Right atrium auricular region (tissue), 2 donors: ENCODE results near the gene MAD1L1. TPM values are rescaled to one million over a fixed set of nuclear protein-coding genes. Genes with fewer than 3 reads are reported as not detected.

ENCODE experiments used
- DNase-seq: peaks from one replicate; pipeline ENCODE4 v3.0.0-alpha.2; 2019; ENCODE audit warnings: low spot score
- H3K27ac ChIP-seq, 2 donors: fragments of 200-600 bp; sonication (generic); 1 replicate in 1 of 2; 2 replicates in 1 of 2; pipeline ENCODE4 v1.5.1; 2016 to 2019
- H3K27me3 ChIP-seq, 2 donors: fragments of 200-600 bp; sonication (generic); one replicate each; pipeline versions ENCODE4 v1.5.1 to v1.6.0; 2017 to 2019
- H3K36me3 ChIP-seq: fragments of 200-600 bp; sonication (generic); one replicate; pipeline ENCODE4 v1.5.1; 2016
- H3K4me1 ChIP-seq, 2 donors: fragments of 200-600 bp; sonication (generic); one replicate each; pipeline versions ENCODE4 v1.5.1 to v1.6.0; 2017 to 2019
- H3K4me3 ChIP-seq, 2 donors: fragments of 200-600 bp; sonication (generic); 1 replicate in 1 of 2; 2 replicates in 1 of 2; pipeline ENCODE4 v1.5.1; 2017 to 2019; ENCODE audit warnings: mild to moderate bottlenecking in 1 of 2, moderate library complexity in 1 of 2
- H3K9me3 ChIP-seq, 2 donors: fragments of 200-600 bp; sonication (generic); one replicate each; pipeline ENCODE4 v1.5.1; 2019
- CTCF ChIP-seq, 2 donors: fragments of 200-600 bp; sonication (generic); IDR thresholded peaks; one replicate each; pipeline ENCODE4 v1.5.1; 2019; ENCODE audit warnings: antibody characterized with exemption in 2 of 2
- total RNA-seq, 2 donors: library from RNA; depleted of rRNA; stranded (reverse); fragments of >200 nt; gene quantifications; one replicate each; pipeline ENCODE4 v1.1.0, GENCODE V29; 2016

MAD1L1 gene
- total RNA-seq, 2 donors from 2014 or later, result 13.3 to 31.9 TPM

DNA sequence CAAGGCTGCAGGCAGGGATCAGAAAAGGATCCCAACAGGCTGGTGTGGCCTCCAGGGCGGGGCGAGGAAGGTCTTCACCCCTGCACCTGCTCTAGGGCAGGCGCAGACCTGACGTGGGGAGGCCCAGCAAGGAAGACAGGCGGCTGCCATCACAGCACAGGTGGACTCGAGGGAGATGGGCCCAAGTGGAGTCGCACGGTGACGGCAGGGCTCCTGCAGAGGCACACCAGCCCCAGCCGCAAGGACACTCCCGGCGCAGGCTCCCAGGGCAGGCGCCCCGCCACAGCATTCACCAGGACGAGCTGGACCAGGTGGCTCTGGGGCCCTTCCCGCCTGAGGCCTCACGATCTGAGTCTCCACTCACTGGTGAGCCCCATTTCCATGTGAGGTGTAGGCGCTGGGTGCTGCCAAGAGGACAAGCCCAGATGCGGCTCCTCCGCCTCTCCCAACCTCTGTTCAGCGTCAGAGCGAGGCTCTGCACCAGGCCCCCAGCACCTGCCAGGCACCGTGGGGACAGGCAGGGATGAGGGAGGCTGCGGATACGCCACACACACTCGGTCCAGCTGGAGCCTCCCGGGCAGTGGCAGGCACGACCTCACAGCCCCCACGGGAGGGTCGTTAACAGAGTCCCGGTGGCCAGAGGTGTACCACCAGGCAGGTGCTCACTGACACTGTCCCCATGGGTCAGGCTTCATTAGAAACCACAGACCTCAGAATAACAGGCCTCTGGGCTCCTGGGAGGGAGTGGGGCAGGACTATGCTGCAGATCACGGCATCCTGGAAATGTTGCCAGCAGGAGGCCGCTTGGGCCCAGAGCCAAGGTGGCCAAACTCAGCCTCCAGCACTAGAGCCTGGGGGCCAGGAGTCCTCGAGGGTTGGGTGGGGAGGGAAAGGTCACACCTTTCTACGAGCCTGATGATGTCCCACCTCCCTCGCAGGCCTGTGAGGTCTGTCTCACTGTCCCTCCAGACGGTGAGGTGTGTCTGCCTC, 111.6 kb downstream of the MAD1L1 start:
- no peaks in the 10 kb centered on the region for H3K36me3 ChIP-seq
- H3K9me3 ChIP-seq, result no peaks in the 10 kb centered on the region
- DNase-seq, result no peak
- no peak overlapping the region for H3K27ac ChIP-seq
- no peak overlapping the region for H3K4me3 ChIP-seq
- H3K27me3 ChIP-seq, result no peaks in the 10 kb centered on the region
- no peak for TF ChIP-seq CTCF (IDR thresholded peaks at IDR 0.05)
- peaks cover 0 to 50% of the 10 kb centered on the region in 2 donors for H3K4me1 ChIP-seq

DNA sequence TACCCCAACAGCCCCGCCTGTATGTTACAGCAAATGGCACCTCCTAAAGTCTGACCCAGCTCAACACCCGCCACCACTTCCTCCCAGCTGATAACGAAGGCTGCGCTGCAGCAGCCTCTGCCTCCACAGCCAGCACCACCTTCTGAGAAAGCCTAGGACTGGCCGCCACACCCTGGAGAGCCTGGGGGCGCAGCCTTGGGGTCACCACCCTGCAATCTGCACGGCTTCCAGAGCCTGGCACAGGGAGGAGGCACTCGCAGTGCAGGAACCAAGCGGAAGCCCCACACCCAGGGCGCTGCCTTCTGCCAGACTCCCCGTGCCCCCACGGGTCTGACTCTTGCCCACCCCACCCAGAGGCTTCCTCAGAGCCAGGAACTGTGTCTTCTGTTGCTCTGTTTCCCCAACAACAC, 112.5 kb downstream of the MAD1L1 start:
- TF ChIP-seq CTCF (IDR thresholded peaks at IDR 0.05), result no peak
- Histone ChIP-seq H3K4me3 (no peak overlapping the region), H3K27me3 (no peaks in the 10 kb centered on the region), H3K36me3 (no peaks in the 10 kb centered on the region), H3K27ac (no peak overlapping the region), H3K4me1 (peaks cover 0 to 58% of the 10 kb centered on the region in 2 donors), H3K9me3 (no peaks in the 10 kb centered on the region)
- no peak for DNase-seq

- Histone ChIP-seq H3K9me3 (no peaks in the 10 kb centered on the region), H3K27me3 (no peaks in the 10 kb centered on the region), H3K4me3 (no peak overlapping the region), H3K27ac (no peak overlapping the region), H3K36me3 (no peaks in the 10 kb centered on the region), H3K4me1 (peaks cover 0 to 58% of the 10 kb centered on the region in 2 donors)
- no peak for DNase-seq
- TF ChIP-seq CTCF (IDR thresholded peaks at IDR 0.05), result no peak
Observed at GRCh38 chr7:2118630-2119190, 114.0 kb downstream of the MAD1L1 start.

DNA sequence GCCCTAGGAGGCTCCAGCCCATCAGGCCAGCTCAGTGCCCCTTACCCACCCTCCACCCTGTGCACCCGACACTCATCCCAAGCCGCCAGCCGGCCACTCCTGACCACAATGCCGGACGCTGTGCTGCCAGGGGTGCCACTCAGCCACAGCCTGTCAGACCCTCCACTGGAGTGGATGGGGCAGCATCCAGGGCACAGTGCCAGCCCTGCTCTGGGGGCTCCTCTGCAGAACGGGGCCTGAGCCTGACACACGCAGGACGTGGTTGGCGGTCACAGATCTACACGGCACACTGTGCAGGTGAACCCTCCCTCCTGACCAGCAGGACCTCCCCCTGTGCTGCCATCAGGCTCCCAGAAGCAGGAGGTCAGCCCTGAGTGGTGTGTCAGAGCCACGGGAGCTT, 114.7 kb downstream of the MAD1L1 start:
- peak overlapping the region in 1 of 2 donors; percentile 81 for H3K27ac ChIP-seq
- H3K4me1 ChIP-seq, result peaks cover 0 to 58% of the 10 kb centered on the region in 2 donors
- H3K4me3 ChIP-seq, result no peak overlapping the region
- no peaks in the 10 kb centered on the region for H3K36me3 ChIP-seq
- H3K9me3 ChIP-seq, result no peaks in the 10 kb centered on the region
- H3K27me3 ChIP-seq, result no peaks in the 10 kb centered on the region
- no peak for TF ChIP-seq CTCF (IDR thresholded peaks at IDR 0.05)
- DNase-seq, result no peak

- Histone ChIP-seq H3K27me3 (no peaks in the 10 kb centered on the region), H3K9me3 (no peaks in the 10 kb centered on the region), H3K27ac (peak overlapping the region; percentile 81 to 91), H3K4me1 (peaks cover 0 to 58% of the 10 kb centered on the region in 2 donors), H3K4me3 (no peak overlapping the region), H3K36me3 (no peaks in the 10 kb centered on the region)
- no peak for TF ChIP-seq CTCF (IDR thresholded peaks at IDR 0.05)
- no peak for DNase-seq
Observed at GRCh38 chr7:2117646-2118045, 115.1 kb downstream of the MAD1L1 start.
